Adrenal gland (tissue), 5 donors: ENCODE data around the gene PDLIM5.

Experiments
- CTCF ChIP-seq, 6 experiments: fragments of 450-650 bp in 4 of 6; fragments of 200-600 bp in 2 of 6; sonication (generic) in 1 of 6; IDR thresholded peaks; 1 replicate in 5 of 6; 2 replicates in 1 of 6; pipeline versions ENCODE4 v1.5.1 to v1.8.0; 2016 to 2021; ENCODE audit warnings: antibody characterized with exemption in 6 of 6, mild to moderate bottlenecking in 2 of 6, moderate library complexity in 1 of 6
- POLR2A ChIP-seq, 2 donors: fragments of 450-650 bp; IDR thresholded peaks; one replicate each; pipeline ENCODE4 v1.6.1; 2017; ENCODE audit warnings: antibody characterized with exemption in 2 of 2, mild to moderate bottlenecking in 2 of 2, moderate library complexity in 1 of 2
- donor health status: DM: no; HTN: no; CAD: no.

GRCh38 chr4:94480362-94480951 lies 28.7 kb downstream of the PDLIM5 start:
- TF ChIP-seq CTCF (IDR thresholded peaks at IDR 0.05) (no peak), POLR2A (IDR thresholded peaks at IDR 0.05) (no peak)
